BLaER1 (cell line): ENCODE results near the gene SFMBT2.
"Not testable (repeated sequence)": the region's sequence is repeated elsewhere in the genome, so short reads cannot be mapped to it uniquely, and the experiment has no call there.

Experiments used
- H3K27ac ChIP-seq: shearing (Covaris generic); formaldehyde crosslinking; 2 replicates; pipeline ENCODE4 v1.8.1; 2022
- H3K27me3 ChIP-seq: shearing (Covaris generic); formaldehyde crosslinking; 2 replicates; pipeline ENCODE4 v1.8.1; 2022
- H3K36me3 ChIP-seq: shearing (Covaris generic); formaldehyde crosslinking; 2 replicates; pipeline ENCODE4 v1.8.1; 2022
- H3K4me1 ChIP-seq: shearing (Covaris generic); formaldehyde crosslinking; 2 replicates; pipeline ENCODE4 v1.8.1; 2022
- H3K4me2 ChIP-seq: shearing (Covaris generic); formaldehyde crosslinking; 2 replicates; pipeline ENCODE4 v1.8.1; 2022
- H3K4me3 ChIP-seq: shearing (Covaris generic); formaldehyde crosslinking; 2 replicates; pipeline ENCODE4 v1.8.1; 2022
- H3K9ac ChIP-seq: shearing (Covaris generic); formaldehyde crosslinking; 2 replicates; pipeline ENCODE4 v1.8.1; 2022
- H3K9me3 ChIP-seq: shearing (Covaris generic); formaldehyde crosslinking; 2 replicates; pipeline ENCODE4 v1.8.1; 2022
- H4K20me1 ChIP-seq: shearing (Covaris generic); formaldehyde crosslinking; 2 replicates; pipeline ENCODE4 v1.8.1; 2022
- Cebpa-rat ChIP-seq: shearing (Covaris generic); IDR thresholded peaks from 2 replicates; pipeline ENCODE4 v1.8.1; 2022

Gene SFMBT2

GRCh38 chr10:7405637-7406036, 5.2 kb downstream of the SFMBT2 start:
- Histone ChIP-seq H4K20me1 (peaks cover 60% of the 10 kb centered on the region), H3K9me3 (peaks cover 17% of the 10 kb centered on the region; the same call in 1 of the 2 replicates), H3K4me2 (0 out of 2 replicates have a peak overlapping the region, but pooled peaks have one; percentile 96), H3K4me3 (no peak overlapping the region), H3K9ac (no peak overlapping the region), H3K27ac (no peak overlapping the region), H3K4me1 (peaks cover 61% of the 10 kb centered on the region), H3K36me3 (peaks cover 56% of the 10 kb centered on the region), H3K27me3 (no peaks in the 10 kb centered on the region)
- TF ChIP-seq Cebpa-rat, result no peak

- H3K27ac ChIP-seq, result no peak overlapping the region
- H3K9me3 ChIP-seq, result peaks cover 29% of the 10 kb centered on the region
- H3K4me1 ChIP-seq, result peaks cover 61% of the 10 kb centered on the region
- peaks cover 80% of the 10 kb centered on the region for H4K20me1 ChIP-seq
- no peak overlapping the region for H3K4me3 ChIP-seq
- H3K4me2 ChIP-seq, result peak overlapping the region; percentile 1; the same call in 1 of the 2 replicates
- peaks cover 73% of the 10 kb centered on the region for H3K36me3 ChIP-seq
- H3K9ac ChIP-seq, result no peak overlapping the region
- H3K27me3 ChIP-seq, result no peaks in the 10 kb centered on the region
- TF ChIP-seq Cebpa-rat, result no peak
These were observed 7.2 kb downstream of the SFMBT2 start for GRCh38 chr10:7403620-7404019.

- Histone ChIP-seq H3K27me3 (no peaks in the 10 kb centered on the region), H3K4me1 (peaks cover 53% of the 10 kb centered on the region), H3K4me3 (no peak overlapping the region), H3K9me3 (peaks cover 40% of the 10 kb centered on the region), H3K9ac (no peak overlapping the region), H3K4me2 (no peak overlapping the region), H3K36me3 (peaks cover 84% of the 10 kb centered on the region), H4K20me1 (peaks cover 97% of the 10 kb centered on the region), H3K27ac (no peak overlapping the region)
- TF ChIP-seq Cebpa-rat, result no peak
These were observed 9.1 kb downstream of the SFMBT2 start for GRCh38 chr10:7401782-7402181.

DNA sequence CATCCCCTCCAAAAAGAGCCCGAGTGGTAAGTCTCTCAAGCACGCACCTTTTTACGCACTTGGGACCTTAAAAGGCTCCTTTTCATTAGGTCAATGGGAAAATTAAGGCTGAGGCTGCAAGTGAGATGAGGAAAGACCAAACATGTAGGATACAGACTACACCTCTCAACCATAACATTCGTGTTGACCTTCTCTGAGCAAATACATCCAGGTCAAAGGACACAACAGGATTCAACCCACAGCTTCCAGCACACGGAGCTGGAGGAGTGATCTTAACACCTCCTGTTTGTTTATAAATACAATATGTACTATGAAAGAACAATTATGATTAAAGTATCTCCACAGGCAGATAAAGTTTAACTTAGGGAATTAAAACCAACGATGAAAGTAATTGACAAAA, 9.7 kb downstream of the SFMBT2 start:
- H3K4me2 ChIP-seq, result no peak overlapping the region
- H3K4me1 ChIP-seq, result peaks cover 47% of the 10 kb centered on the region
- peaks cover 82% of the 10 kb centered on the region for H3K36me3 ChIP-seq
- H3K9ac ChIP-seq, result no peak overlapping the region
- H3K9me3 ChIP-seq, result peaks cover 40% of the 10 kb centered on the region
- H3K4me3 ChIP-seq, result no peak overlapping the region
- no peak for TF ChIP-seq Cebpa-rat
- no peak overlapping the region for H3K27ac ChIP-seq
- no peaks in the 10 kb centered on the region for H3K27me3 ChIP-seq
- peaks cover 93% of the 10 kb centered on the region for H4K20me1 ChIP-seq

DNA sequence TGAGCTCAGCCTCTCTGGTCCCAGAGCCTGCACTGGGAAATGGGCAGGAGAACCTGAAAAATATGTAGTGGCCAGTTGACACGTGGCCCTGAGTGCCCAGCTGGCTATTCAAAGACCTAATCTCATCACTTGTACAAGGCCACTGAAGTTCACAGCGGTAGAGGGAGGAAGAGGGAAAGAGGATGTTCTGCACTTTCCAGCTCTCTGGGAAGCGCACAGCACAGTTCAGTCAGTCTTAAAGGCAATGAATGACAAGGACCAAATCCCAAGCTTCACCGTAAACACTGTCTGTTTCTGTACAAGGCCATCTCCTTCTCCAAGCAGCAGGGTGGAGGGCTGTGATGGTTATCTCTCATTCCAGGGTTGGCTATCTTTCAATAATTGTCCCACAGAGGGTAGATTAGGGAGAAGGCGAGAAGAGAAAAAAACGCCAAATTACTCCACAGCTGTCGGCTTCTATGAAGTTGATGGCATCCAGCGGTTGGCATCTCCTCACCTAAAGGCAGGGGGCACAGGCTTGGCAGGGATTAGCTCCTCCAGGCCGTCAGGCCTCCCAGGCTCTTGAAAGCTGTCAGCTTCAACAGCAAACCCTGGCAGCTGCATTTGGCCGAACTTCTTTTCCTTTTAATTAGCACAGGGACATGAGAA, 10.6 kb downstream of the SFMBT2 start:
- H3K9ac ChIP-seq, result no peak overlapping the region
- H3K36me3 ChIP-seq, result peaks cover 87% of the 10 kb centered on the region
- no peak overlapping the region for H3K27ac ChIP-seq
- H3K4me3 ChIP-seq, result no peak overlapping the region
- H3K9me3 ChIP-seq, result peaks cover 42% of the 10 kb centered on the region
- H3K4me1 ChIP-seq, result peaks cover 40% of the 10 kb centered on the region
- no peaks in the 10 kb centered on the region for H3K27me3 ChIP-seq
- peaks cover 95% of the 10 kb centered on the region for H4K20me1 ChIP-seq
- TF ChIP-seq Cebpa-rat, result no peak
- H3K4me2 ChIP-seq, result no peak overlapping the region

GRCh38 chr10:7399533-7399932, 11.3 kb downstream of the SFMBT2 start:
- TF ChIP-seq Cebpa-rat, result no peak
- Histone ChIP-seq H3K9me3 (peaks cover 46% of the 10 kb centered on the region), H4K20me1 (peaks cover 95% of the 10 kb centered on the region), H3K9ac (no peak overlapping the region), H3K4me3 (no peak overlapping the region), H3K4me1 (peaks cover 39% of the 10 kb centered on the region), H3K27me3 (no peaks in the 10 kb centered on the region), H3K27ac (no peak overlapping the region), H3K36me3 (peaks cover 87% of the 10 kb centered on the region), H3K4me2 (no peak overlapping the region)

GRCh38 chr10:7397049-7398035, 13.5 kb downstream of the SFMBT2 start:
- Histone ChIP-seq H3K9ac (no peak overlapping the region), H3K36me3 (peaks cover 79% of the 10 kb centered on the region), H3K4me2 (no peak overlapping the region), H3K9me3 (peaks cover 45% of the 10 kb centered on the region), H3K4me1 (peaks cover 17% of the 10 kb centered on the region), H3K27me3 (no peaks in the 10 kb centered on the region), H3K4me3 (no peak overlapping the region), H3K27ac (no peak overlapping the region), H4K20me1 (peaks cover 92% of the 10 kb centered on the region)
- TF ChIP-seq Cebpa-rat, result no peak

DNA sequence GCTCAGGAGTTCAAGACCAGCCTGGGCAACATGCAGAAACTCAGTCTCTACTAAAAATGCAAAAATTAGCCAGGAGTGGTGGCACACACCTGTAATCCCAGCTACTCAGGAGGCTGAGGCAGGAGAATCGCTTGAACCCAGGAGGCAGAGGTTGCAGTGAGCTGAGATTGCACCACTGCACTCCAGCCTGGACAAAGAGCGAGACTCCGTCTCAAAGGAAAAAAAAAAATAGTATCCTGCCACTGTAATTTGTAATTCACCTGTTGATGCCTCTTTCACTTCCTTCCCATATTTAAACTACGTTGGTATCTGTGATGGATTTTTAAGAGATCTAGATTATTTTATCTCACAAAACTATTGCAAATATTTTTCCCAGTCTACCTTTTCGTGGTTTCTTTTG, 18.5 kb downstream of the SFMBT2 start:
- Histone ChIP-seq H3K4me1 (peaks cover 47% of the 10 kb centered on the region), H3K9me3 (peaks cover 12% of the 10 kb centered on the region), H4K20me1 (peaks cover 92% of the 10 kb centered on the region), H3K36me3 (peaks cover 65% of the 10 kb centered on the region)
- H3K4me2 ChIP-seq, H3K27me3 ChIP-seq, H3K27ac ChIP-seq, H3K4me3 ChIP-seq, H3K9ac ChIP-seq: not testable (repeated sequence)

- H3K27me3 ChIP-seq, result no peaks in the 10 kb centered on the region
- H4K20me1 ChIP-seq, result peaks cover 94% of the 10 kb centered on the region
- H3K9ac ChIP-seq, result no peak overlapping the region
- peaks cover 12% of the 10 kb centered on the region for H3K9me3 ChIP-seq
- H3K27ac ChIP-seq, result no peak overlapping the region
- no peak overlapping the region for H3K4me2 ChIP-seq
- TF ChIP-seq Cebpa-rat, result no peak
- H3K4me3 ChIP-seq, result no peak overlapping the region
- H3K36me3 ChIP-seq, result peaks cover 66% of the 10 kb centered on the region
- H3K4me1 ChIP-seq, result peaks cover 53% of the 10 kb centered on the region
These were observed 19.1 kb downstream of the SFMBT2 start for GRCh38 chr10:7391748-7392147.

DNA sequence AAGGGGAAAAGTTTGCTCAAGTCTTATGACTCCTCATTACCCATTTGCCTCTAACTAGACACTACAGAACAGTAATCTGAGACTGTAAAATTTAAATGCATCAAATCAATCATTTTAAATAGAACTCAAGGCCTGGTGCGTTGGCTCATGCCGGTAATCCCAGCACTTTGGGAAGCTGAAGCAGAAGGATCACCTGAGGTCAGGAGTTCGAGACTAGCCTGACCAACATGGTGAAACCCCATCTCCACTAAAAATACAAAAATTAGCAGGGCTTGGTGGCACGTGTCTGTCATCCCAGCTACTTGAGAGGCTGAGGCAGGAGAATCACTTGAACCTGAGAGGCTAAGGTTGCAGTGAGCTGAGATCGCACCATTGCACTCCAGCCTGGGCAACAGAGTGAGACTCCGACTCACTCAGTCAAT, 20.1 kb downstream of the SFMBT2 start:
- not testable (repeated sequence) for H3K4me2 ChIP-seq, H3K9ac ChIP-seq, H3K4me3 ChIP-seq, H3K27me3 ChIP-seq, H3K27ac ChIP-seq
- Histone ChIP-seq H4K20me1 (peaks cover 98% of the 10 kb centered on the region), H3K36me3 (peaks cover 68% of the 10 kb centered on the region), H3K4me1 (peaks cover 63% of the 10 kb centered on the region), H3K9me3 (peaks cover 12% of the 10 kb centered on the region)
